Stimulated activated CD4-positive, alpha-beta T cell treated with anti-CD3 and anti-CD28 coated beads, Interleukin-4, amount 100 ng/mL, for 1 hour (primary cell): ENCODE data around the gene H1-8.

Experiments
- DNase-seq: peaks from one replicate; pipeline ENCODE4 v3.0.0-alpha.2; 2020

H1-8 gene

DNA sequence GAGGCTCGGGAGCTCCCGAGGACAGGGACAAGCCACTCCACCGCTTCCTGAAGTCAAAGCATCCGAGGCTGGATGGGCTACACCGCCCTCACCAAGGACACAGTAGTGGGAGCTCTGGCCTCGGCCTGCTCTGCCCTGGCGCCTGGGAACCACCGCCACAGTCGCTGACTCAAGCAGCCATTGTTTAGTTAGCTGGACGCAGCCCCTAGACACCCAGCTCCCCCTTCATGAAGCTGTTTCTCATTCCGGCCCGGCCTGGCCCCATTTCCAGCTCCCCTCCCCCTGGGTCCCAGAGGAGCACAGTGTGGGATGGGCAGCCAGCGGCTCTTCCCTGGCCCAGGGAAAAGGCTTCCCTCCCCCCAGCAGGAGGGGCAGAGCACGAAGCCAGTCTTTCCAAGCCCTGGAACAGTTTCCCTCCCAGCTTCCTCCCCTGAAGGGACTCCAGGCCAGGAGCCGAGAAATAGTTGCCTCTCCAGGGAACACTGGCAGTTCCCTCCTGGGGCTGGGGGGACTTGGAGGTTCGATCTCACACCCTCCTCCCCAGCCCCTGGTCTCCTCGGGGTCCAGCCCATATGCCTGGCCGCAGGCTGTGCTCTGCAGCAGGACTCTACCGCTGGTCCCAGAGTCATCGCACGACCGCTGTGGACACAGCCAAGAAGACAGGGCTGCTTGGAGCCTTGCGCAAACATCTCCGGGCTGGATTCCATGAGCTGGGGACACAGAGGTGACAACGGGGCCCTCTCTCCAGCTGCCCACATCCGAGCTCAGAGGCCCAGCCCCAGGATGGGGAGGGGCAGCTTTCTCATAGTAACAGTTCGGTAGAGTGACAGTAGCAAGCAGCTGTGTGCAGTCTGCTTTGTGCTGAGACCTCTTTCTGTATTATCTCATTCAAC, 53.5 kb downstream of the H1-8 start:
- DNase-seq, result no peak

DNA sequence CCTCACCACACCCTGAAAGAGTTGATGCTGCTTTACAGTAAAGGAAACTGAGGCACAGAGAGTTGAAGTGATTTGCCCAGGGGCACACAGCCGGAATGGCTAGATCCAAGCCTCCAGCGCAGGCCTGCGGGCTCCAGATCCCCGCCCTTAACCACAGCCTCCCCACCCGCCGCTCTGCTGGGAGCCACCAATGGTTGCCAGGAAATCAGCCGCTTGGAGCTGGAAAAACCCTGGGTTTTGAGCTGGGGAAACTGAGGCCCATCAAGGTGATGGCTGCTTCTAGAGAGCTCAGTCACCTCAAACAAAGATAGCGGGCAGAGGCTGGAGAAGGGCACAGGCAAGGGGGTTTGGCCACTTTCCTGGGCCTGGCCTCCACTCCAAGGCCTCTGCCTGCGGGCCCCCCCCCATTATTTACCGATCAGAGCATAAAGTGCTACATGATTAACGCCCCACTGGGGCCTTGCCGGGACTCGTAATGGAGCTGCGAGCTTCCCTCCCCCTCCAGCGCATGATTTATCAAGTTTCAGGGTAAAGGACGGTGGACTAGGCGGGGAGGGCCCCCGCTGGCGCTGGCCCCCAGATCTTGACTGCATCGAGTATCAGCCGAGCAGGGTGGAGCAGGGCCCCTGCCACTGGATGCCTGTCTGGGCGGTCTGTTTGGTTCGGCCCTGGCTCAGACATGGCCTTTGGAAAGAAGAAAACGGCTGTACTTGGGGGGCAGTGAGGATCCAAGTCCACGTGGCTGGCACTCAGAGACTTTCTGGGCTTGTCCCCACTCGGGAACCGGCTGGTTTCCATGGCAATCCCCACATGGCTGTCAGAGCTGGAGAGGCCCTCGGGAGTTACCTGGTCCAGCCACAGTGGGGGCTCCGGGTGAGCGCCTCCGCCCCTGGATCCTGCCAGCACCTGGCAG, 54.4 kb downstream of the H1-8 start:
- DNase-seq, result no peak

DNA sequence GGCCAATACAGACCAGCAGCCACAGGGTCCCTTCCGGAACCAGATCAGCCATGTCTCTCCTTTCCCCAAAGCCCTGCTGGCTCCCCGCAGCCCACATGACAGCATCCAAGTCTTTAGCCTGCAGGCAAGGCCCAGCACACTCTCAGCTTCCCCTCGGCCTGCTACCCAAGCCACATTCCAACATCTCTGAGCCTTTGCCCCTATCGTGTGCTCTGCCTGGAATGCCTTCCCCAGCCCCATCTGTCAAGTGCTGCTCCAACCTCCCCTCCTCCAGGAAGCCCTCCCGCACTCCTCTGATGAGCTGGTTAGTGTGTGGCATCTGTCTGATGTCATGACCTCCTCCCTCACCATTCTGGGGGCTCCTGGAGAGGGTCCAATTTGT, 55.0 kb downstream of the H1-8 start:
- DNase-seq, result no peak

- no peak for DNase-seq
Observed at GRCh38 chr3:129598484-129598883, 55.5 kb downstream of the H1-8 start.

GRCh38 chr3:129599073-129599472, 56.1 kb downstream of the H1-8 start:
- DNase-seq, result no peak

DNA sequence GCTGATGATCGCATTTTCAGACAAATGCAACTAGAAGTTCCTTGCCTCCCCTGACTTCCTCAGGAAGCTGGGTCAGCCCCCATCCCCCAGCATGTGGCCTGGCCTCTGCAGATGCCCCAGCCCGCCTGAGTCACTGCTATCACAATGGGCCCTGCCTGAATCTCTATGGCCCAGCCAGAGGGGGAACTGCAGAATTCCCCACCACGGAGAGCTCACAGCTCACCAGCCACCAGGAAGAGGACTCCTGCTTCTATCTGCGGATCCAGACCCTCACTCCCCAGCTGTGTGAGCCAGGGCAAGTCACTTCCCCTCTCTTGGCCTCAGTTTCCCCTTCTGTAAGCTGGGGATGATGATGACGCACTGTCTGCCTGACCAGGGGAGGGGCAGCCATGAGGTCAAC, 56.6 kb downstream of the H1-8 start:
- no peak for DNase-seq

GRCh38 chr3:129600348-129600747, 57.4 kb downstream of the H1-8 start:
- no peak for DNase-seq
